Pulmonary artery endothelial cell (primary cell): ENCODE data around the gene SLC25A10. TPM values are rescaled to one million over a fixed set of nuclear protein-coding genes. Genes with fewer than 3 reads are reported as not detected.

Source experiments
- DNase-seq: peaks from one replicate; pipeline ENCODE4 v3.0.0-alpha.2; 2011; ENCODE audit warnings: low read depth, low spot score
- total RNA-seq: library from RNA; depleted of rRNA; stranded (reverse); fragments of >200 nt; gene quantifications from 2 replicates; pipeline ENCODE4 v1.2.3, GENCODE V29; 2014

Gene SLC25A10
- total RNA-seq, 1 donor from 2014 or later, result 26.7 TPM

DNA sequence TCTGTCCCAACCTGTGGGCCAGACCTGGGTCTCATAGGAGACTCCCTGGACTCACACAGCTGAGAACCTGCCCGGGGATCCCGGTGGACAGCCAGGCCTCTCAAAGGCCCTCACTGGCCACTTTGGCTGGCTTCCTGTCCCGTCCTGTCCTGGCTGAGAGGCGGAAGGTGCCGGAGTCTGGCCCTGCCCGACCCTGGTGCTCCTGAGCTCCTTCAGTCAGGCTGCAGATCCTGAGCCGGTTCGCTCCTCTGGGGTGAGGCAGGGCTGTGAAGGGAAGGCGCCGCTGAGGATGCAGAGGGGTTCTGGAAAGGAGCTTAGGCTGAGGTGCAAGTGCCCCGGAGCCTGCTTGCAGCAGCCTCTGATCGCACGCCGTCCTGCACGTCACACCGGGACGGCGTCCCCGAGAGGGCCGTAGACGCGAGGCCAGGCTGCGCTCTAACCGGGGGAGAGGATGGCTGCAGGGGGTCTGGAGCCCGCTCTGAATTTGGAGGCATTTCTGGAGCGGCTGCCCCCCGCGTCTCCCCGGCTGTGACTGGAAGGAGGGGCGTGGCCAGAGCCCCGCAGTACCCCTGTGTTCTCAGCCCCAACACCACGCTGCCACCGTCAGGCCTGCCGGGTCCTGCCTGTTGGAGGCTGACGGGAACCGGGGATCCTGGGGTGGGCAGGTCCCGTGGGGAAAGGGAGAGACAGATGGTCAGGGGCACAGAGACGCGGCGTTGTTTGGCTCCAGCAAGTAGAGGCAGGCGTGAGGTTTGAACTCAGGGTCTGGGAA lies 24.1 kb upstream of the SLC25A10 start:
- DNase-seq, result no peak

DNA sequence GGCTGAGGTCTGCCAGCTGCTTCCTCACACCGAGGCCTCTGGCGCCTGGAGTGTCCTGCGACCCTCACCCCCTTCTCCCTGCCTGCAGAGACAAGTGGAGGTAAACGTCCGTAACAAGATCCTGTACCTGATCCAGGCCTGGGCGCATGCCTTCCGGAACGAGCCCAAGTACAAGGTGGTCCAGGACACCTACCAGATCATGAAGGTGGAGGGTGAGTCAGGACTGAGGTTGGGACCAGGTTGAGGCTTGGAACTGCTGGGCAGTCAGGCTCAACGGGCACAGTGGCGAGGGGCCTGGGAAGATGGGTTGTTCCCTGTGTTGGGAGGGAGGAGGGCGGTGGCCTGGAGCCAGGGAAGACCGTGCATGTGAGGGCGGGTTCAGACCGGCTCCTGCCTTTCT lies 23.5 kb upstream of the SLC25A10 start:
- DNase-seq, result no peak

DNA sequence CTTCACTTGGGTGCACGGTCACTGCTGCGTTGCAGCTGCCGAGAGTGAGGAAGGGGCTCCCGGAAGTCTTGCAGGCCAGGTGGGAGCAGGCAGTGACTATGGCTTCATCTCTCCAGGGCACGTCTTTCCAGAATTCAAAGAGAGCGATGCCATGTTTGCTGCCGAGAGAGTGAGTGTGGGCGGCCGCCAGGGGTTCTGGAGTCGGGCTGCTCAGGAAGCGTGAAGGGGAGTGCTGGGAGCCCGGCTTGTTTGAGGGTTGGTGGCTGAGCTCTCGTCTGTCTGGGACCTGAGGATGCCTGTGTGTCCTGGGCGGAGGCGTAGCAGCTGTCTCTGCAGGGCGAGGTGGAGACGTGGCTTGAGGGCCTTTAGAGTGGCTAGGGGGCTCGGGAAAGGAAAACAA lies 22.0 kb upstream of the SLC25A10 start:
- DNase-seq, result no peak

DNA sequence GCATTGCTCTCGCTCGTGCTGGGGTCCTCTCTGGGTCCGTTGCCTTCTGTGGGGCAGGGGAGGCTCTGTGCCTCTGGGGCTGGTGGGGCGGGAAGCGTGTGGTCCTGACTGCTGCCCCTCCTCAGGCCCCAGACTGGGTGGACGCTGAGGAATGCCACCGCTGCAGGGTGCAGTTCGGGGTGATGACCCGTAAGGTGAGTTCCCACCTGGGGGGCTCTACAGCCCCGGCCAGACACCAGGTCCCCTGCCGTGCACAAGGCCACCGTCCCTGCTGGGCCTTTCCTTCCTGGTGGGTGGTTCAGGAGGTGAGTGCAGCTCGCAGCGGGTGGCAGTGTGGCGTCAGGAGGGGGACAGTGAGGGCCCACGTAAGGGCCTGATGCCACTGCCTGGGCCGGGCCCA lies 21.5 kb upstream of the SLC25A10 start:
- DNase-seq, result no peak

GRCh38 chr17:81691196-81691595 lies 20.9 kb upstream of the SLC25A10 start:
- no peak for DNase-seq

DNA sequence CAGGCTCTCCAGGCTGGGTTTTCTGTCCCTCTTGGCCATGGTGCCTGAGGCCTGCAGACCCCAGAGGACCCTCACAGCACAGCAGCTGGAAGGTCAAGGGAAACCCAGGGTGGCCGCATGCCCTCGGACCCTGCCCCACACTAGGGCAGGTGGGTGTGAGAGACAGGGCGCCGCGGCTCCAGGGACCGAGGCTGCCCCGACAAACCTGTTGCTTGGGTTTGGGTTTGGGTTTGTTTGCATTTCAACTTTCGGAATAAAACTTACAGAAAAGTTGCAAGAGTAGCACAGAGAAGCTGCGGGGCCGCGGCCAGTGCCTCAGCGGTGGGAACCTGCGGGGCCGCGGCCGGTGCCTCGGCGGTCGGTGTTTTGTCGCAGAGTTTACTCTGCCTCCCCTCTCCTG lies 20.5 kb upstream of the SLC25A10 start:
- DNase-seq, result no peak

DNA sequence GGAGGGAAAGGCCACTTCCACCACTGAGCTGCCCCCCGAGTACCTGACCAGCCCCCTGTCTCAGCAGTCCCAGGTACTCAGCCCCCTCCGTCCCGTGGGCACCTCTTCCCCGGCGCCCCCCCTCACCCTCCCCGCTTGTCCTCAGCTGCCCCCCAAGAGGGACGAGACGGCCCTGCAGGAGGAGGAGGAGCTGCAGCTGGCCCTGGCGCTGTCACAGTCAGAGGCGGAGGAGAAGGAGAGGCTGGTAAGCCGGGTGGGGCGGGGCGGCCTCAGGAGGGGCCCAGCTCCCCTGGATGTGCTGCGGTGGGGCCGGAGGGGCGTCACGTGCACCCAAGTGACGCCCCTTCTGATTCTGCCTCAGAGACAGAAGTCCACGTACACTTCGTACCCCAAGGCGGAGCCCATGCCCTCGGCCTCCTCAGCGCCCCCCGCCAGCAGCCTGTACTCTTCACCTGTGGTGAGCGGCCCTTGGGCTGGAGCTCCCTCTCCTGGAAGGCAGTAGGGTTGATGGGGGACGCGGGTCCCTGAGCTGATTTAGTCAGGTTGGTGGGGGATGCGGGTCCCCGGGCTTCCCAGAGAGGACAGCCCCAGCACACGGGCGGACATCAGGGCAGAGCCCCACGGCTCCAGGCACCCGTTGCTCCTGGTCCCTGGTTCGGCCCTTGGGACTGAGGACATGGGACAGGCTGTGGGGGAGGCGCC lies 18.4 kb upstream of the SLC25A10 start:
- no peak for DNase-seq

DNA sequence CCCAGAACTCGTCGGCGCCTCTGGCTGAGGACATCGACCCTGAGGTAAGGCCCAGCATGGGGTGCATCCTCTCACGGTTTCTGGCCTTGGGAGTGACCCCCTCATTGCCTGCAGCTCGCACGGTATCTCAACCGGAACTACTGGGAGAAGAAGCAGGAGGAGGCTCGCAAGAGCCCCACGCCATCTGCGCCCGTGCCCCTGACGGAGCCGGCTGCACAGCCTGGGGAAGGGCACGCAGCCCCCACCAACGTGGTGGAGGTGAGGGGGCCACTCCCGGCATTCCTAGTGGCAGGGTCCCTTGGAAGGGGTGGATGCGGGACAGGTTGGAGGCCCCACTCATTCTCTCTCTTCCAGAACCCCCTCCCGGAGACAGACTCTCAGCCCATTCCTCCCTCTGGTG lies 17.3 kb upstream of the SLC25A10 start:
- DNase-seq, result no peak

- DNase-seq, result no peak
Observed at GRCh38 chr17:81695211-81695610, 16.9 kb upstream of the SLC25A10 start.

- no peak for DNase-seq
Observed at GRCh38 chr17:81695801-81696200, 16.3 kb upstream of the SLC25A10 start.

- no peak for DNase-seq
Observed at GRCh38 chr17:81696218-81696941, 15.7 kb upstream of the SLC25A10 start.

DNA sequence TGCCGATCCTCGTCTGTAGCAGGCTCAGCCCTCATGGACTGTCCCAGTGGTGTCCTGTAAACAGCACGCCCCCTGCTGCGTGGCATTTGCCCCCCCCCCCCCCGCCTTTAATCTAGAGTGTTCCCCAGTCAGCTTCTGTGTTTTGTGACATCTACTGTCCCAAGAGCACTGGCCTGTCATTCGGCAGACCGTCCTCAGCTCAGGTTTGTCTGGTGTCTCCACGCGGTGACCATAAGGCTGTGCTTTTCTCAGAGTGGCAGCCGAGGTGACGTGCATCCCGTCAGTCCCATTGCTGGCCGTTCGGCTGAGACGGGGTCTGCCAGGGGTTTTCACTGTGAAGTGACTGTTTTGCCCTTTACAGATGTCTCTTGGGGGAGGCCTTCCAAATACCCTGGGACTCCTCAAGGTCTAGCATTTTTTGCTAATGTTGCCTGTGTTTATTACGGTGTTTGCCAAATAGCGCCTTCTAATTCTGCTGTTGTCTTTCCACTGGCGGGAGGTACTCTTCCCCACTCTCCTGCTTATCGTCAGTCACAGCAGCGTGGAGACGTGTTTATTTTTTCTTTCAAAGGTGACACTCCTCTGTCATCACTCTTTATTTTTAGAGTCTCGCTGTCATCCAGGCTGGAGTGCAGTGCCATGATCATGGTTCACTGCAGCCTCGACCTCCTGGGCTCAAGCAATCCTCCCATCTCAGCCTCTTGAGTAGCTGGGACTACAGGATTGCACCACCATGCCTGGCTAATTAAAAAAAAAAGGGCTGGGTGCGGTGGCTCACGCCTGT lies 14.6 kb upstream of the SLC25A10 start:
- no peak for DNase-seq

DNA sequence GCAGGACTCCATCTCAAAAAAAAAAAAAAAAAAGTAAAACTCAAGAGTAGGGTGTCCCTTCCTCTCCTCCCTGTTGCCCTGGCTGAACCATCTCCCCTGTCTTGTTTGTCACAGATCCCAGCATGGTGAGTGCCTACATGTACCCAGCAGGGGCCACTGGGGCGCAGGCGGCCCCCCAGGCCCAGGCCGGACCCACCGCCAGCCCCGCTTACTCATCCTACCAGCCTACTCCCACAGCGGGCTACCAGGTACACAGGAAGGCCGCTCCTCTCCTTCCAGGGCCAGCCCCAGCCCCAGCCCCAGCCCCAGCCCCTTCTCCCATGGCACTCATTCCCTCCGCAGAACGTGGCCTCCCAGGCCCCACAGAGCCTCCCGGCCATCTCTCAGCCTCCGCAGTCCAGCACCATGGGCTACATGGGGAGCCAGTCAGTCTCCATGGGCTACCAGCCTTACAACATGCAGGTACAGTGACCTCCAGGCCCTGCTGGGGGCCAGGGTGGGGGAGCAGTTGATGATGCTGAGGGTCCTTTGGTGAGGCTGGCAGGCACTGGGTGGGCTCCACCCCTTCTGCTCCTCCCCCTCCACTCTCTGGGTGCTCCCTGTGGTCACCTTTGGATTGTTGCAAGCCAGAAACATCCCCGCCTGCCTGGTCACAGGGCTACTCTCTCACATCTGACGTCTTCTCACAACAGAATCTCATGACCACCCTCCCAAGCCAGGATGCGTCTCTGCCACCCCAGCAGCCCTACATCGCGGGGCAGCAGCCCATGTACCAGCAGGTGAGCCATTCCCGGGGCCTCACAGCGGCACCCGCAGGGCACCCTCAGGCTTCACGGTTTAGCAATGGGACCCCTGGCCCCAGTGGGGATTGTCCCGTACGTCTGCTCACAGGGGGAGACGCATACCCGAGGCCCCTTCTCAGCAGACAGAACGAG lies 11.5 kb upstream of the SLC25A10 start:
- no peak for DNase-seq

DNA sequence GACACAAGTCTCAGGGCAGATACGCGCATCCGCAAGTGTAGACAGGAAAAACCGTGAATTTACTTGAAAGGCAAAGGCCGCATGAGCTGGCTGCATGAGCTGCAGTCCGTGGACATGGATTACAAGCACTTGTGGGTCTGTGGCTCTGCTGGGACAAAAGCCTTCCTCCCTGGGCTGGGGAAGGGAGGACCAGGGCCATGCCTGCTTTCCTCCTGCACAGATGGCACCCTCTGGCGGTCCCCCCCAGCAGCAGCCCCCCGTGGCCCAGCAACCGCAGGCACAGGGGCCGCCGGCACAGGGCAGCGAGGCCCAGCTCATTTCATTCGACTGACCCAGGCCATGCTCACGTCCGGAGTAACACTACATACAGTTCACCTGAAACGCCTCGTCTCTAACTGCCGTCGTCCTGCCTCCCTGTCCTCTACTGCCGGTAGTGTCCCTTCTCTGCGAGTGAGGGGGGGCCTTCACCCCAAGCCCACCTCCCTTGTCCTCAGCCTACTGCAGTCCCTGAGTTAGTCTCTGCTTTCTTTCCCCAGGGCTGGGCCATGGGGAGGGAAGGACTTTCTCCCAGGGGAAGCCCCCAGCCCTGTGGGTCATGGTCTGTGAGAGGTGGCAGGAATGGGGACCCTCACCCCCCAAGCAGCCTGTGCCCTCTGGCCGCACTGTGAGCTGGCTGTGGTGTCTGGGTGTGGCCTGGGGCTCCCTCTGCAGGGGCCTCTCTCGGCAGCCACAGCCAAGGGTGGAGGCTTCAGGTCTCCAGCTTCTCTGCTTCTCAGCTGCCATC lies 10.6 kb upstream of the SLC25A10 start:
- no peak for DNase-seq

GRCh38 chr17:81702934-81703746 lies 8.9 kb upstream of the SLC25A10 start, which contains the start of gene MRPL12:
Gene MRPL12 (plus strand): TSS chr17:81703367. CDS start chr17:81703502, 135 bp downstream.
- peak; percentile 69 for DNase-seq

- DNase-seq, result no peak
Observed at GRCh38 chr17:81703747-81704654, 8.1 kb upstream of the SLC25A10 start.

DNA sequence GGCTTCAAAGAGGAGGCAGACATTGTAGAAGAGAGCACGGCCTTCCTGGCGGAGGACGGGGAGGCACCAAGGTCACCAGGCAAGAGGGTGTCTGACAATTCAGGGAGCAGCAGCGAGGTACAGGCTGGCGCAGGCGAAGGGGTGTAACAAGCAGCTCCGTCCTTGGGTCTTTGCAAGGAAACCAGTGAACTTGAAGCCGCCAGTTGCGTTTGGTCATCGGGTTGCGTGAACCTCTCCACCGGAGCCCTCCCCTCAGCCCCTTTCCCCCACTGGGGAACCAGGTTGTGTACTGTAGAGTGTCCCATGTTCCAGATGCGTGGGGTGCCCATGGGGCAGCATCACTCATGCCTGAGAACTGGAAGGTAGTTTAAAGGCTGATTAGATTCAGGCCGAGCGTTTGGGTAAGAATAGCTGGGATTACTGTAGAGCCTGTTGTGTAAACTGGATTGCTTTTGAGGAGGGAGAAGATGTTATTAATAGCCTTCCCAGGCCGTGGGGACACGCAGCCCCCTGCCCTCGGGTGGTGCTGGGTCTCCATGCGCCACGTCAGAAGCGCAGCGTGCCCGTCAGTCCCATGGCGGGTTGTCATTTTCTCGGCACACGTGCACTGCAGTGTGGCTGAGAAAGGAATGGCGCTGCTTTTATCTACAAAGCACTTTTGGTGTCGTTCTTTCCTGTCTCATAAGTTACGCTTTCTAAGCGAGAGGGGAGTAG lies 6.4 kb upstream of the SLC25A10 start:
- DNase-seq, result no peak
